SK-N-SH (cell line): Measurements from ENCODE around the gene ZNF714. TPM values are rescaled to one million over a fixed set of nuclear protein-coding genes. Genes with fewer than 3 reads are reported as not detected.

Experiments used
- CTCF ChIA-PET: fragments of 300-600, 350-600 bp; formaldehyde crosslinking; extraction: SDS; loops from one replicate; lab custom pipeline; 2021; lab: Yijun Ruan, JAX
- POLR2A ChIA-PET: fragments of 350-600 bp; sonication (Branson Sonifier 250); formaldehyde crosslinking; extraction: SDS; loops from one replicate; lab custom pipeline; 2020; ENCODE audit warnings: antibody characterized with exemption, inconsistent platforms; lab: Yijun Ruan, JAX
- DNase-seq: peaks from one replicate; pipeline ENCODE4 v3.0.0; 2012
- H2AFZ ChIP-seq: fragments of 200-600 bp; sonication (generic); 2 replicates; pipeline ENCODE4 v1.8.1; 2016; ENCODE audit warnings: antibody characterized with exemption, mild to moderate bottlenecking, low read depth
- H3F3A ChIP-seq: fragments of 200-600 bp; sonication (generic); replicated peaks from 2 replicates; pipeline ENCODE3; 2016; ENCODE audit warnings: antibody characterized with exemption, mild to moderate bottlenecking; ENCODE audit not compliant: insufficient read depth
- H3K27ac ChIP-seq, 2 experiments: fragments of 200-500 bp in 1 of 2; fragments of 200-600 bp in 1 of 2; sonication (Bioruptor generic) in 1 of 2; sonication (generic), shearing (Covaris generic) in 1 of 2; 2 replicates each; pipeline versions ENCODE4 v1.5.1 to v1.6.1; 2014 to 2016; ENCODE audit warnings: low read depth in 2 of 2, inconsistent platforms in 1 of 2, low read length in 1 of 2, mild to moderate bottlenecking in 1 of 2, mixed read lengths in 1 of 2
- H3K27me3 ChIP-seq: fragments of 200-600 bp; sonication (generic), shearing (Covaris generic); 2 replicates; pipeline ENCODE4 v1.6.1; 2016; ENCODE audit warnings: mixed run types; ENCODE audit not compliant: insufficient read depth
- H3K36me3 ChIP-seq, 2 experiments: fragments of 200-500 bp in 1 of 2; fragments of 200-600 bp in 1 of 2; sonication (Bioruptor generic) in 1 of 2; sonication (generic) in 1 of 2; replicated peaks in 1 of 2; 2 replicates each; pipeline versions ENCODE3 to v1.5.1; 2014 to 2016; ENCODE audit warnings: low read length in 1 of 2, mild to moderate bottlenecking in 1 of 2; ENCODE audit not compliant: insufficient read depth in 2 of 2, control insufficient read depth in 1 of 2
- H3K4me1 ChIP-seq, 2 experiments: fragments of 200-500 bp in 1 of 2; fragments of 200-600 bp in 1 of 2; sonication (Bioruptor generic) in 1 of 2; sonication (generic), shearing (Covaris generic) in 1 of 2; 2 replicates each; pipeline versions ENCODE4 v1.5.1 to v1.6.1; 2014 to 2016; ENCODE audit warnings: low read depth in 1 of 2, low read length in 1 of 2, mixed run types in 1 of 2; ENCODE audit not compliant: insufficient read depth in 2 of 2, control insufficient read depth in 1 of 2
- H3K4me2 ChIP-seq: fragments of 200-600 bp; sonication (generic), shearing (Covaris generic); 2 replicates; pipeline ENCODE4 v1.6.1; 2017; ENCODE audit warnings: mixed run types
- H3K4me3 ChIP-seq, 2 experiments: fragments of 200-500 bp in 1 of 2; fragments of 200-600 bp in 1 of 2; sonication (Bioruptor generic) in 1 of 2; sonication (generic), shearing (Covaris generic) in 1 of 2; 2 replicates each; pipeline versions ENCODE4 v1.5.1 to v1.8.1; 2014 to 2016; ENCODE audit warnings: low read depth in 2 of 2, inconsistent platforms in 1 of 2, low read length in 1 of 2, mild to moderate bottlenecking in 1 of 2, mixed read lengths in 1 of 2, moderate library complexity in 1 of 2
- H3K79me2 ChIP-seq: fragments of 200-600 bp; sonication (generic); 2 replicates; pipeline ENCODE4 v1.8.1; 2017; ENCODE audit warnings: mild to moderate bottlenecking; ENCODE audit not compliant: insufficient read depth
- H3K9ac ChIP-seq: fragments of 200-600 bp; sonication (generic); 2 replicates; pipeline ENCODE4 v1.6.1; 2017; ENCODE audit warnings: mixed run types
- H3K9me2 ChIP-seq: fragments of 200-600 bp; sonication (generic); 2 replicates; pipeline ENCODE4 v1.6.1; 2017; ENCODE audit warnings: mixed run types
- H3K9me3 ChIP-seq: fragments of 200-600 bp; sonication (generic); 2 replicates; pipeline ENCODE4 v1.6.1; 2017; ENCODE audit warnings: mixed run types, mild to moderate bottlenecking, moderate library complexity
- H4K20me1 ChIP-seq: fragments of 200-600 bp; sonication (generic); 2 replicates; pipeline ENCODE4 v1.6.1; 2017; ENCODE audit warnings: mild to moderate bottlenecking, mixed run types; ENCODE audit not compliant: insufficient read depth
- CTCF ChIP-seq: fragments of 200-600 bp; sonication (generic); IDR thresholded peaks from 2 replicates; pipeline ENCODE4 v1.6.1; 2017; ENCODE audit warnings: antibody characterized with exemption, mild to moderate bottlenecking, moderate library complexity
- EZH2phosphoT487 ChIP-seq: fragments of 200-600 bp; sonication (generic); IDR thresholded peaks from 2 replicates; pipeline ENCODE4 v1.6.1; 2017; ENCODE audit warnings: low read depth, mixed run types, mild to moderate bottlenecking, antibody characterized with exemption, moderate library complexity, borderline replicate concordance
- FOSL2 ChIP-seq: IDR thresholded peaks from 2 replicates; pipeline ENCODE4 v1.4.0; 2012; ENCODE audit warnings: low read depth, mild to moderate bottlenecking, moderate library complexity, borderline replicate concordance
- GABPA ChIP-seq: IDR thresholded peaks from 2 replicates; pipeline ENCODE4 v1.4.0; 2012; ENCODE audit warnings: low read depth, mild to moderate bottlenecking
- JUND ChIP-seq: IDR thresholded peaks from 2 replicates; pipeline ENCODE4 v1.4.0; 2012
- MXI1 ChIP-seq: IDR thresholded peaks from 2 replicates; pipeline ENCODE4 v1.6.1; 2012; ENCODE audit warnings: mild to moderate bottlenecking, low read depth, low read length, improper control_type of control experiment
- NFIC ChIP-seq: IDR thresholded peaks from 2 replicates; pipeline ENCODE4 v1.4.0; 2012; ENCODE audit warnings: borderline replicate concordance
- RCOR1 ChIP-seq: fragments of 150-350 bp; IDR thresholded peaks from 2 replicates; pipeline ENCODE4 v1.6.1; 2017; ENCODE audit warnings: antibody characterized with exemption, low read length
- RXRA ChIP-seq: IDR thresholded peaks from 2 replicates; pipeline ENCODE4 v1.4.0; 2012; ENCODE audit warnings: low read depth, mild to moderate bottlenecking, borderline replicate concordance
- SIN3A ChIP-seq: IDR thresholded peaks from 2 replicates; pipeline ENCODE4 v1.6.1; 2012; ENCODE audit warnings: low read depth, mild to moderate bottlenecking, low read length, moderate library complexity, borderline replicate concordance
- SMC3 ChIP-seq: IDR thresholded peaks from 2 replicates; pipeline ENCODE4 v1.6.1; 2012; ENCODE audit warnings: low read depth, low read length, improper control_type of control experiment
- TAF1 ChIP-seq: IDR thresholded peaks from 2 replicates; pipeline ENCODE4 v1.6.1; 2012; ENCODE audit warnings: low read depth, mild to moderate bottlenecking, low read length, moderate library complexity, borderline replicate concordance
- TCF12 ChIP-seq: IDR thresholded peaks from 2 replicates; pipeline ENCODE4 v1.4.0; 2012
- TEAD4 ChIP-seq: IDR thresholded peaks from 2 replicates; pipeline ENCODE4 v1.4.0; 2012; ENCODE audit warnings: mild to moderate bottlenecking, borderline replicate concordance; ENCODE audit not compliant: insufficient read depth
- YY1 ChIP-seq: IDR thresholded peaks from 2 replicates; pipeline ENCODE4 v1.4.0; 2012; ENCODE audit warnings: low read depth, mild to moderate bottlenecking
- ZBTB33 ChIP-seq: IDR thresholded peaks from 2 replicates; pipeline ENCODE4 v1.4.0; 2012; ENCODE audit warnings: low read depth, borderline replicate concordance
- polyA plus RNA-seq, 3 experiments: library from polyadenylated mRNA; depleted of rRNA; stranded (reverse); fragments of >200 nt; gene quantifications; 2 replicates each; pipeline ENCODE4 v1.2.3, GENCODE V29; 2012
- TF ChIP-seq, protein P1 (sequence below): IDR thresholded peaks from 2 replicates; pipeline ENCODE4 v1.6.1; 2012; ENCODE audit warnings: mild to moderate bottlenecking, low read depth, low read length, moderate library complexity

ZNF714 gene
- polyA plus RNA-seq, 1 of the 3 experiments (the other 2 are of a cell fraction) = 5.4 TPM

DNA sequence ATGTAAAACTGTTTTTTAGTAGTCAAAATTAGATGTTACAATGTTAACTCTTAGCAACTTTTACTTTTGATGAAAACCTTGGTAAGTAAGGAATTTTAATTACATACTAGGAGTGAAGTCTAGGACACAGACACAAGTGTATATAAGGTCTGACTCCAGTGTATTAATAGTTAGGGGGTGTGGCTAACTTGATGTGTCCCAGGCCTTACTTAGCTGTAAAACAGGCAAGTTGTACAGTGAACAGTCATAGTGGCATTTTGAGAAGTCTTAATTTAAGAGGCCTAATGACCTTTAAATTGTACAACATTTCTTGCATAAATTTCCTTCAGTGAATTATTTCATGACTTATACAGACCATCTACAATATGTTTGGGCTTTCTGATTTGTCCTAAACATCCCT is 66.7 kb downstream of the ZNF714 start:
- H3K27ac ChIP-seq = no peak overlapping the region
- H3K4me3 ChIP-seq = no peak overlapping the region
- no peaks in the 10 kb centered on the region for H3K27me3 ChIP-seq
- DNase-seq = no peak
- no peaks in the 10 kb centered on the region for H3K4me1 ChIP-seq
- H3K9me2 ChIP-seq = no peaks in the 10 kb centered on the region
- no peak for TF ChIP-seq TEAD4
- no peak for TF ChIP-seq CTCF
- TF ChIP-seq ZBTB33 = no peak
- no peak for TF ChIP-seq FOSL2
- TF ChIP-seq, protein P1, sequence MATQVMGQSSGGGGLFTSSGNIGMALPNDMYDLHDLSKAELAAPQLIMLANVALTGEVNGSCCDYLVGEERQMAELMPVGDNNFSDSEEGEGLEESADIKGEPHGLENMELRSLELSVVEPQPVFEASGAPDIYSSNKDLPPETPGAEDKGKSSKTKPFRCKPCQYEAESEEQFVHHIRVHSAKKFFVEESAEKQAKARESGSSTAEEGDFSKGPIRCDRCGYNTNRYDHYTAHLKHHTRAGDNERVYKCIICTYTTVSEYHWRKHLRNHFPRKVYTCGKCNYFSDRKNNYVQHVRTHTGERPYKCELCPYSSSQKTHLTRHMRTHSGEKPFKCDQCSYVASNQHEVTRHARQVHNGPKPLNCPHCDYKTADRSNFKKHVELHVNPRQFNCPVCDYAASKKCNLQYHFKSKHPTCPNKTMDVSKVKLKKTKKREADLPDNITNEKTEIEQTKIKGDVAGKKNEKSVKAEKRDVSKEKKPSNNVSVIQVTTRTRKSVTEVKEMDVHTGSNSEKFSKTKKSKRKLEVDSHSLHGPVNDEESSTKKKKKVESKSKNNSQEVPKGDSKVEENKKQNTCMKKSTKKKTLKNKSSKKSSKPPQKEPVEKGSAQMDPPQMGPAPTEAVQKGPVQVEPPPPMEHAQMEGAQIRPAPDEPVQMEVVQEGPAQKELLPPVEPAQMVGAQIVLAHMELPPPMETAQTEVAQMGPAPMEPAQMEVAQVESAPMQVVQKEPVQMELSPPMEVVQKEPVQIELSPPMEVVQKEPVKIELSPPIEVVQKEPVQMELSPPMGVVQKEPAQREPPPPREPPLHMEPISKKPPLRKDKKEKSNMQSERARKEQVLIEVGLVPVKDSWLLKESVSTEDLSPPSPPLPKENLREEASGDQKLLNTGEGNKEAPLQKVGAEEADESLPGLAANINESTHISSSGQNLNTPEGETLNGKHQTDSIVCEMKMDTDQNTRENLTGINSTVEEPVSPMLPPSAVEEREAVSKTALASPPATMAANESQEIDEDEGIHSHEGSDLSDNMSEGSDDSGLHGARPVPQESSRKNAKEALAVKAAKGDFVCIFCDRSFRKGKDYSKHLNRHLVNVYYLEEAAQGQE = no peak
- TF ChIP-seq YY1 = no peak
- TF ChIP-seq JUND = no peak
- TF ChIP-seq TCF12 = no peak
- TF ChIP-seq SIN3A = no peak
- no peak for TF ChIP-seq RCOR1
- no peak for TF ChIP-seq SMC3
- no peak for TF ChIP-seq RXRA
- TF ChIP-seq EZH2phosphoT487 = no peak
- TF ChIP-seq GABPA = no peak
- no peak for TF ChIP-seq TAF1
- TF ChIP-seq NFIC = no peak
- TF ChIP-seq MXI1 = no peak
- H3K4me2 ChIP-seq = no peak overlapping the region
- H4K20me1 ChIP-seq = no peaks in the 10 kb centered on the region
- POLR2A ChIA-PET = no interaction called here
- no peak overlapping the region for H2AFZ ChIP-seq
- CTCF ChIA-PET = no interaction called here
- peaks cover 3% of the 10 kb centered on the region; the same call in 1 of the 2 replicates for H3K9me3 ChIP-seq
- no peaks in the 10 kb centered on the region for H3F3A ChIP-seq
- peaks cover 50% of the 10 kb centered on the region for H3K79me2 ChIP-seq
- H3K9ac ChIP-seq = no peak overlapping the region
- peaks cover 60 to 88% of the 10 kb centered on the region in 2 experiments for H3K36me3 ChIP-seq
